Measurements from ENCODE around the gene STK11. TPM values are rescaled to one million over a fixed set of nuclear protein-coding genes. Genes with fewer than 3 reads are reported as not detected.

STK11 gene
- total RNA-seq, 2 experiments from 2014 or later, result 76.5 to 78.4 TPM

- ChIA-PET POLR2A (no interaction called here), CTCF (ENCODE audit: unreplicated experiment) (interaction anchor here (1.2 kb wide), 1 partner anchor 10 kb away, joined by 5 read pairs; no protein-coding TSS in a partner anchor)
- peaks cover 83% of the 10 kb centered on the region for H3K4me1 ChIP-seq (ENCODE audit: insufficient read depth, low read length, poor library complexity, severe bottlenecking)
- no peak for DNase-seq (ENCODE audit: low spot score)
- peak overlapping the region; percentile 78 for H3K4me3 ChIP-seq (ENCODE audit: low read depth, low read length, poor library complexity, severe bottlenecking)
- no TSS peak for BruUV-seq (replicated peaks)
- H3K9me3 ChIP-seq (ENCODE audit: low read length), result no peaks in the 10 kb centered on the region
- no peak overlapping the region for H2AFZ ChIP-seq (ENCODE audit: low read length)
- peak overlapping the region; percentile 93 for H3K27ac ChIP-seq (ENCODE audit: low read depth, low read length, poor library complexity, severe bottlenecking)
- intact Hi-C loops (cut with micrococcal nuclease; ENCODE audit: unreplicated experiment), result loop anchor here (10.0 kb wide), 1 partner anchor 238 kb away; the partner anchor contains the start of genes CNN2, RNU6-2 and TMEM259
- no peaks in the 10 kb centered on the region for H4K20me1 ChIP-seq (ENCODE audit: insufficient read depth, low read length)
- TF ChIP-seq CTCF (conservative IDR thresholded peaks at IDR 0.05; ENCODE audit: low read length), result no peak
- TF ChIP-seq EZH2phosphoT487 (IDR thresholded peaks at IDR 0.05; ENCODE audit: borderline replicate concordance, low read depth, low read length), result no peak
- H3K79me2 ChIP-seq (ENCODE audit: insufficient read depth, low read depth, low read length), result peaks cover 22% of the 10 kb centered on the region; the same call in 1 of the 2 replicates
- H3K9me2 ChIP-seq (ENCODE audit: insufficient read depth, low read length), result no peaks in the 10 kb centered on the region
- peaks cover 9% of the 10 kb centered on the region; the same call in 1 of the 2 replicates for H3K36me3 ChIP-seq (ENCODE audit: insufficient read depth, low read length)
- peak overlapping the region; percentile 83 for H3K4me2 ChIP-seq (ENCODE audit: low read length)
Observed at GRCh38 chr19:1263188-1263587, 57.6 kb downstream of the STK11 start.

- POLR2A ChIA-PET, result no interaction called here
- no TSS peak for BruUV-seq (replicated peaks)
- peak overlapping the region; percentile 82 for H3K4me3 ChIP-seq (ENCODE audit: low read depth, low read length, poor library complexity, severe bottlenecking)
Observed at GRCh38 chr19:1264801-1265614, 59.4 kb downstream of the STK11 start.

More at GRCh38 chr19:1264801-1265614, 59.4 kb downstream of the STK11 start:
- peak; percentile 91 for DNase-seq (ENCODE audit: low spot score)
- Histone ChIP-seq H3K4me2 (ENCODE audit: low read length) (peak overlapping the region; percentile 97), H3K9me2 (ENCODE audit: insufficient read depth, low read length) (no peaks in the 10 kb centered on the region), H3K9me3 (ENCODE audit: low read length) (no peaks in the 10 kb centered on the region), H3K79me2 (ENCODE audit: insufficient read depth, low read depth, low read length) (peaks cover 24% of the 10 kb centered on the region), H4K20me1 (ENCODE audit: insufficient read depth, low read length) (peaks cover 1% of the 10 kb centered on the region; the same call in 1 of the 2 replicates), H3K4me1 (ENCODE audit: insufficient read depth, low read length, poor library complexity, severe bottlenecking) (peaks cover 72% of the 10 kb centered on the region), H3K36me3 (ENCODE audit: insufficient read depth, low read length) (peaks cover 10% of the 10 kb centered on the region), H3K27ac (ENCODE audit: low read depth, low read length, poor library complexity, severe bottlenecking) (peak overlapping the region; percentile 93), H2AFZ (ENCODE audit: low read length) (no peak overlapping the region)
- intact Hi-C loops (cut with micrococcal nuclease; ENCODE audit: unreplicated experiment), result loop anchor here (5.0 to 10.0 kb wide), 2 partner anchors 240 to 382 kb away; partner anchors contain the start of genes CNN2, RNU6-2 and TMEM259
- TF ChIP-seq EZH2phosphoT487 (IDR thresholded peaks at IDR 0.05; ENCODE audit: borderline replicate concordance, low read depth, low read length), result no peak
- TF ChIP-seq CTCF (conservative IDR thresholded peaks at IDR 0.05; ENCODE audit: low read length), result no peak
- CTCF ChIA-PET (ENCODE audit: unreplicated experiment), result no interaction called here
